ENCODE measurements around the gene SAMD15. TPM values are rescaled to one million over a fixed set of nuclear protein-coding genes. Genes with fewer than 3 reads are reported as not detected.

SAMD15 gene
- total and polyA plus RNA-seq, 2 donors (not counting 1 experiment from before 2014, with no cell fraction given), result 0.03 to 0.96 TPM

GRCh38 chr14:77406086-77406485, 28.9 kb downstream of the SAMD15 start:
- no peak overlapping the region for H3K27ac ChIP-seq (ENCODE audit: low read length in 2 of 2)
- WGBS (ENCODE audit: insufficient coverage), result 67% methylated on average over 1 of the region's 3 CpGs
- no peaks in the 10 kb centered on the region for H3K36me3 ChIP-seq (replicated peaks in 1 of 2; ENCODE audit: control extremely low read depth in 1 of 2, control insufficient read depth in 1 of 2, extremely low read depth in 1 of 2, insufficient read depth in 2 of 2, low read length in 1 of 2)
- no peak overlapping the region for H3K4me2 ChIP-seq (replicated peaks; ENCODE audit: low read depth, low read length, poor library complexity, severe bottlenecking)
- no peaks in the 10 kb centered on the region for H3K79me2 ChIP-seq (ENCODE audit: control insufficient read depth, insufficient read depth, low read length)
- no peaks in the 10 kb centered on the region for H3K27me3 ChIP-seq (replicated peaks in 1 of 4; ENCODE audit: control extremely low read depth in 1 of 4, control insufficient read depth in 3 of 4, insufficient read depth in 4 of 4, low read length in 3 of 4)
- no peak for DNase-seq
- no peak overlapping the region for H3K4me3 Mint-ChIP-seq
- no peak overlapping the region for H2AFZ ChIP-seq (ENCODE audit: insufficient read depth, low read depth, low read length, poor library complexity, severe bottlenecking)
- intact Hi-C loops (cut with micrococcal nuclease), result no loop called here
- peaks cover 5 to 7% of the 10 kb centered on the region in 2 donors for H3K4me1 ChIP-seq (ENCODE audit: control insufficient read depth in 2 of 2, insufficient read depth in 2 of 2, low read length in 2 of 2)
- no peak for ATAC-seq (ENCODE audit: low read depth)
- H3K27me3 Mint-ChIP-seq, result no peaks in the 10 kb centered on the region
- H3K4me1 Mint-ChIP-seq, result peaks cover 12% of the 10 kb centered on the region
- H3K9ac ChIP-seq (ENCODE audit: low read length), result no peak overlapping the region
- H3K9me3 Mint-ChIP-seq (ENCODE audit: insufficient read depth), result no peaks in the 10 kb centered on the region
- no peaks in the 10 kb centered on the region for H3K9me3 ChIP-seq (ENCODE audit: control extremely low read depth in 1 of 3, control insufficient read depth in 2 of 3, insufficient read depth in 1 of 3, low read length in 2 of 3)
- H4K20me1 ChIP-seq (ENCODE audit: control insufficient read depth, insufficient read depth, low read length, poor library complexity, severe bottlenecking), result no peaks in the 10 kb centered on the region
- CTCF ChIA-PET, result interaction anchor here (3.4 kb wide), 1 partner anchor 90 kb away, joined by 11 read pairs; no protein-coding TSS in a partner anchor
- H3K4me3 ChIP-seq (ENCODE audit: control extremely low read depth in 1 of 5, extremely low read depth in 1 of 5, insufficient read depth in 1 of 5, low read depth in 2 of 5, low read length in 4 of 5), result no peak overlapping the region
- no peak for TF ChIP-seq CTCF (IDR thresholded peaks at IDR 0.05)
- no peak for TF ChIP-seq EZH2 (IDR thresholded peaks at IDR 0.05; ENCODE audit: borderline replicate concordance, insufficient read depth, low read depth, low read length, poor library complexity, severe bottlenecking)
- H3K27ac Mint-ChIP-seq, result no peak overlapping the region
- POLR2A ChIA-PET, result no interaction called here

- H3K9ac ChIP-seq (ENCODE audit: low read length), result no peak overlapping the region
- Mint-ChIP-seq H3K4me1 (peaks cover 11% of the 10 kb centered on the region), H3K27me3 (no peaks in the 10 kb centered on the region), H3K4me3 (no peak overlapping the region), H3K9me3 (ENCODE audit: insufficient read depth) (no peaks in the 10 kb centered on the region), H3K27ac (no peak overlapping the region)
- intact Hi-C loops (cut with micrococcal nuclease), result no loop called here
- H3K36me3 ChIP-seq (replicated peaks in 1 of 2; ENCODE audit: control extremely low read depth in 1 of 2, control insufficient read depth in 1 of 2, extremely low read depth in 1 of 2, insufficient read depth in 2 of 2, low read length in 1 of 2), result no peaks in the 10 kb centered on the region
- H3K4me2 ChIP-seq (replicated peaks; ENCODE audit: low read depth, low read length, poor library complexity, severe bottlenecking), result no peak overlapping the region
- TF ChIP-seq EZH2 (IDR thresholded peaks at IDR 0.05; ENCODE audit: borderline replicate concordance, insufficient read depth, low read depth, low read length, poor library complexity, severe bottlenecking) (no peak), CTCF (IDR thresholded peaks at IDR 0.05) (no peak)
- ATAC-seq (ENCODE audit: low read depth) (no peak), DNase-seq (no peak)
- H3K27me3 ChIP-seq (replicated peaks in 1 of 4; ENCODE audit: control extremely low read depth in 1 of 4, control insufficient read depth in 3 of 4, insufficient read depth in 4 of 4, low read length in 3 of 4), result no peaks in the 10 kb centered on the region
- no peaks in the 10 kb centered on the region for H3K9me3 ChIP-seq (ENCODE audit: control extremely low read depth in 1 of 3, control insufficient read depth in 2 of 3, insufficient read depth in 1 of 3, low read length in 2 of 3)
- no peak overlapping the region for H3K4me3 ChIP-seq (ENCODE audit: control extremely low read depth in 1 of 5, extremely low read depth in 1 of 5, insufficient read depth in 1 of 5, low read depth in 2 of 5, low read length in 4 of 5)
- H3K79me2 ChIP-seq (ENCODE audit: control insufficient read depth, insufficient read depth, low read length), result no peaks in the 10 kb centered on the region
- no peak overlapping the region for H3K27ac ChIP-seq (ENCODE audit: low read length in 2 of 2)
- ChIA-PET CTCF (interaction anchor here (1.2 to 3.4 kb wide), 2 partner anchors 91 to 102 kb away, joined by 3 to 11 read pairs; no protein-coding TSS in a partner anchor), POLR2A (no interaction called here)
- peak overlapping the region; percentile 14 for H2AFZ ChIP-seq (ENCODE audit: insufficient read depth, low read depth, low read length, poor library complexity, severe bottlenecking)
- WGBS (ENCODE audit: insufficient coverage), result 47% methylated on average over 3 of the region's 6 CpGs
- H4K20me1 ChIP-seq (ENCODE audit: control insufficient read depth, insufficient read depth, low read length, poor library complexity, severe bottlenecking), result no peaks in the 10 kb centered on the region
- H3K4me1 ChIP-seq (ENCODE audit: control insufficient read depth in 2 of 2, insufficient read depth in 2 of 2, low read length in 2 of 2), result peaks cover 3 to 5% of the 10 kb centered on the region in 2 donors
These were observed 29.5 kb downstream of the SAMD15 start for GRCh38 chr14:77406718-77407117.

All from B cell (primary cell).